HEK293 (cell line): Measurements from ENCODE around the gene CPA2.

Experiments used
- ZNF391 ChIP-seq: fragments of 450-650 bp; formaldehyde crosslinking; IDR thresholded peaks from 2 replicates; pipeline ENCODE4 v1.5.1; 2016; ENCODE audit warnings: low read depth, missing biosample characterization, missing genetic modification characterization, borderline replicate concordance
- ZNF518A ChIP-seq: fragments of 450-650 bp; formaldehyde crosslinking; conservative IDR thresholded peaks from 2 replicates; pipeline ENCODE4 v1.5.1; 2016; ENCODE audit warnings: low read depth, missing biosample characterization, missing genetic modification characterization
- TF ChIP-seq, protein P1 (sequence below): fragments of 450-650 bp; formaldehyde crosslinking; IDR thresholded peaks from 2 replicates; pipeline ENCODE4 v1.5.1; 2016; ENCODE audit warnings: missing biosample characterization, missing genetic modification characterization
- TF ChIP-seq, protein P2 (sequence below): fragments of 450-650 bp; formaldehyde crosslinking; IDR thresholded peaks from 2 replicates; pipeline ENCODE4 v1.5.1; 2016; ENCODE audit warnings: missing biosample characterization, missing genetic modification characterization, low read depth

- TF ChIP-seq ZNF518A (tag by site-specific recombination) (no peak), ZNF391 (tag by site-specific recombination) (no peak)
- TF ChIP-seq, protein P1, sequence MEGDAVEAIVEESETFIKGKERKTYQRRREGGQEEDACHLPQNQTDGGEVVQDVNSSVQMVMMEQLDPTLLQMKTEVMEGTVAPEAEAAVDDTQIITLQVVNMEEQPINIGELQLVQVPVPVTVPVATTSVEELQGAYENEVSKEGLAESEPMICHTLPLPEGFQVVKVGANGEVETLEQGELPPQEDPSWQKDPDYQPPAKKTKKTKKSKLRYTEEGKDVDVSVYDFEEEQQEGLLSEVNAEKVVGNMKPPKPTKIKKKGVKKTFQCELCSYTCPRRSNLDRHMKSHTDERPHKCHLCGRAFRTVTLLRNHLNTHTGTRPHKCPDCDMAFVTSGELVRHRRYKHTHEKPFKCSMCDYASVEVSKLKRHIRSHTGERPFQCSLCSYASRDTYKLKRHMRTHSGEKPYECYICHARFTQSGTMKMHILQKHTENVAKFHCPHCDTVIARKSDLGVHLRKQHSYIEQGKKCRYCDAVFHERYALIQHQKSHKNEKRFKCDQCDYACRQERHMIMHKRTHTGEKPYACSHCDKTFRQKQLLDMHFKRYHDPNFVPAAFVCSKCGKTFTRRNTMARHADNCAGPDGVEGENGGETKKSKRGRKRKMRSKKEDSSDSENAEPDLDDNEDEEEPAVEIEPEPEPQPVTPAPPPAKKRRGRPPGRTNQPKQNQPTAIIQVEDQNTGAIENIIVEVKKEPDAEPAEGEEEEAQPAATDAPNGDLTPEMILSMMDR (tag by site-specific recombination): no peak
- TF ChIP-seq, protein P2, sequence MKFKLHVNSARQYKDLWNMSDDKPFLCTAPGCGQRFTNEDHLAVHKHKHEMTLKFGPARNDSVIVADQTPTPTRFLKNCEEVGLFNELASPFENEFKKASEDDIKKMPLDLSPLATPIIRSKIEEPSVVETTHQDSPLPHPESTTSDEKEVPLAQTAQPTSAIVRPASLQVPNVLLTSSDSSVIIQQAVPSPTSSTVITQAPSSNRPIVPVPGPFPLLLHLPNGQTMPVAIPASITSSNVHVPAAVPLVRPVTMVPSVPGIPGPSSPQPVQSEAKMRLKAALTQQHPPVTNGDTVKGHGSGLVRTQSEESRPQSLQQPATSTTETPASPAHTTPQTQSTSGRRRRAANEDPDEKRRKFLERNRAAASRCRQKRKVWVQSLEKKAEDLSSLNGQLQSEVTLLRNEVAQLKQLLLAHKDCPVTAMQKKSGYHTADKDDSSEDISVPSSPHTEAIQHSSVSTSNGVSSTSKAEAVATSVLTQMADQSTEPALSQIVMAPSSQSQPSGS (tag by site-specific recombination): no peak
These were observed 2.6 kb downstream of the CPA2 start for GRCh38 chr7:130269318-130269694.
